Endodermal cell (in vitro differentiated cells): ENCODE results near the gene ACMSD. TPM values are rescaled to one million over a fixed set of nuclear protein-coding genes. Genes with fewer than 3 reads are reported as not detected.

Experiments used
- DNase-seq: peaks from one replicate; pipeline ENCODE4 v3.0.0-alpha.2; 2017
- H3K27ac ChIP-seq: 2 replicates; pipeline ENCODE4 v1.5.1; 2013; ENCODE audit warnings: mild to moderate bottlenecking, low read depth, low read length, moderate library complexity
- H3K27me3 ChIP-seq: 2 replicates; pipeline ENCODE4 v1.6.1; 2013; ENCODE audit warnings: mild to moderate bottlenecking, low read length, moderate library complexity; ENCODE audit not compliant: insufficient read depth, control insufficient read depth, poor library complexity, severe bottlenecking
- H3K36me3 ChIP-seq: 2 replicates; pipeline ENCODE4 v1.7.0; 2013; ENCODE audit warnings: mild to moderate bottlenecking, low read length, moderate library complexity; ENCODE audit not compliant: control insufficient read depth, insufficient read depth
- H3K4me1 ChIP-seq: one replicate; pipeline ENCODE4 v1.7.0; 2013; ENCODE audit warnings: low read length; ENCODE audit not compliant: control insufficient read depth, insufficient read depth
- H3K4me3 ChIP-seq: 2 replicates; pipeline ENCODE4 v1.5.1; 2013; ENCODE audit warnings: mild to moderate bottlenecking, low read length, moderate library complexity
- H3K9ac ChIP-seq: 2 replicates; pipeline ENCODE4 v1.6.1; 2013; ENCODE audit warnings: mild to moderate bottlenecking, low read length, moderate library complexity; ENCODE audit not compliant: poor library complexity, severe bottlenecking; ENCODE audit errors: extremely low read depth
- H3K9me3 ChIP-seq: 2 replicates; pipeline ENCODE4 v1.6.1; 2013; ENCODE audit warnings: mild to moderate bottlenecking, low read length, moderate library complexity; ENCODE audit not compliant: control insufficient read depth
- H3K27ac Mint-ChIP-seq: 2 replicates; pipeline ENCODE4 v1.8.0; 2020; ENCODE audit warnings: mixed read lengths
- H3K27me3 Mint-ChIP-seq: 2 replicates; pipeline ENCODE4 v1.8.0; 2021; ENCODE audit warnings: mild to moderate bottlenecking, mixed read lengths; ENCODE audit not compliant: insufficient read depth
- H3K36me3 Mint-ChIP-seq: 2 replicates; pipeline ENCODE4 v1.8.0; 2020; ENCODE audit warnings: low read depth, mixed read lengths
- H3K4me1 Mint-ChIP-seq: 2 replicates; pipeline ENCODE4 v1.8.0; 2020; ENCODE audit warnings: mixed read lengths
- H3K4me3 Mint-ChIP-seq: 2 replicates; pipeline ENCODE4 v1.8.0; 2020; ENCODE audit warnings: mild to moderate bottlenecking, moderate library complexity, mixed read lengths
- H3K9me3 Mint-ChIP-seq: 2 replicates; pipeline ENCODE4 v1.8.0; 2020; ENCODE audit warnings: mild to moderate bottlenecking, mixed read lengths
- WGBS, 2 experiments: methylation state at CpG; one replicate each; pipeline versions ENCODE4 v1.1.5 to v1.1.7; 2013; ENCODE audit warnings: missing lambda C conversion rate in 2 of 2, mixed read lengths in 1 of 2; ENCODE audit not compliant: insufficient coverage in 1 of 2, insufficient read length in 1 of 2; 5-methylcytosine and 5-hydroxymethylcytosine counted together
- total RNA-seq, 2 donors: library from RNA; stranded (reverse); fragmentation: NEBNext Ultra II Directional in 1 of 2; extraction: Animal tissue kit (Norgen Biotek cat#: 25700) in 1 of 2; gene quantifications; 2 replicates in 1 of 2; 3 replicates in 1 of 2; pipeline ENCODE4 v1.2.1, GENCODE V29; 2021
- TF ChIP-seq, protein P1 (sequence below): fragments of 200-600 bp; sonication (generic); conservative IDR thresholded peaks from 2 replicates; pipeline ENCODE4 v1.5.0; 2021; ENCODE audit warnings: antibody characterized with exemption, mild to moderate bottlenecking

ACMSD gene
- total RNA-seq, 2 donors from 2014 or later = not detected

DNA sequence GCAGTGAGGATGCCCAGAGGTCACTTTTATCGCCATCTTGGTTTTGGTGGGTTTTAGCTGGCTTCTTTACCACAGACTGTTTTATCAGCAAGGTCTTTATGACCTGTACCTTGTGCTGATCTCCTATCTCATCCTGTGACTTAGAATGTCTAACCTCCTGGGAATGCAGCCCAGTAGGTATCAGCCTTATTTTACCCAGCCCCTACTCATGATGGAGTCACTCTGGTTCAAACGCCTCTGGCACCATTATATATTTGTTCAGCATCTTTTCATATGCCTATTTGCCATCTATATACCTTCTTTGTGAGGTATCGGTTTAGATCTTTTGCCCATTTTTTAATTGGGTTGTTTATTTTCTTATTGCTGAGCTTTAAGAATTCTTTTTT, 73.0 kb downstream of the ACMSD start:
- no peaks in the 10 kb centered on the region for H3K27me3 Mint-ChIP-seq
- no peaks in the 10 kb centered on the region for H3K4me1 Mint-ChIP-seq
- TF ChIP-seq, protein P1, sequence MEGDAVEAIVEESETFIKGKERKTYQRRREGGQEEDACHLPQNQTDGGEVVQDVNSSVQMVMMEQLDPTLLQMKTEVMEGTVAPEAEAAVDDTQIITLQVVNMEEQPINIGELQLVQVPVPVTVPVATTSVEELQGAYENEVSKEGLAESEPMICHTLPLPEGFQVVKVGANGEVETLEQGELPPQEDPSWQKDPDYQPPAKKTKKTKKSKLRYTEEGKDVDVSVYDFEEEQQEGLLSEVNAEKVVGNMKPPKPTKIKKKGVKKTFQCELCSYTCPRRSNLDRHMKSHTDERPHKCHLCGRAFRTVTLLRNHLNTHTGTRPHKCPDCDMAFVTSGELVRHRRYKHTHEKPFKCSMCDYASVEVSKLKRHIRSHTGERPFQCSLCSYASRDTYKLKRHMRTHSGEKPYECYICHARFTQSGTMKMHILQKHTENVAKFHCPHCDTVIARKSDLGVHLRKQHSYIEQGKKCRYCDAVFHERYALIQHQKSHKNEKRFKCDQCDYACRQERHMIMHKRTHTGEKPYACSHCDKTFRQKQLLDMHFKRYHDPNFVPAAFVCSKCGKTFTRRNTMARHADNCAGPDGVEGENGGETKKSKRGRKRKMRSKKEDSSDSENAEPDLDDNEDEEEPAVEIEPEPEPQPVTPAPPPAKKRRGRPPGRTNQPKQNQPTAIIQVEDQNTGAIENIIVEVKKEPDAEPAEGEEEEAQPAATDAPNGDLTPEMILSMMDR = no peak
- no peak for DNase-seq
- H3K9ac ChIP-seq = no peak overlapping the region
- no peak overlapping the region for H3K27ac Mint-ChIP-seq
- no peak overlapping the region for H3K4me3 ChIP-seq
- no peak overlapping the region for H3K27ac ChIP-seq
- H3K36me3 Mint-ChIP-seq = peaks cover 3% of the 10 kb centered on the region
- H3K4me1 ChIP-seq = no peaks in the 10 kb centered on the region
- H3K9me3 ChIP-seq = no peaks in the 10 kb centered on the region
- no peak overlapping the region for H3K4me3 Mint-ChIP-seq
- 80 to 95% methylated on average over 1 to 2 of the region's 3 CpGs for WGBS, 2 experiments
- H3K27me3 ChIP-seq = no peaks in the 10 kb centered on the region
- peaks cover 30% of the 10 kb centered on the region for H3K9me3 Mint-ChIP-seq
- H3K36me3 ChIP-seq = no peaks in the 10 kb centered on the region

DNA sequence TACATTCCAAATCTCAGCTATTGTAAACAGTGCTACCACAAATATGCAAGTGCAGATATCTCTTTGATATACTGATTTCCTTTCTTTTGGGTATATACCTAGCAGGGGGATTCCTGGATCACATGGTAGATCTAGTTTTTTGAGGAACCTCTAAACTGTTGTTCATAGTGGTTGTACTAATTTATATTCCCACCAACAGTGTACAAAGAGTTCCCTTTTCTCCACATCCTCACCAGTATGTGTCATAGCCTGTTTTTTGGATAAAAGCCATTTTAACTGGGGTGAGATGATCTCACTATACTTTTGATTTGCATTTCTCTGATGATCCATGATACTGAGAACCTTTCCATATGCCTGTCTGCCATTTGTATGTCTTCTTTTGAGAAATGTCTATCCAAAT, 73.9 kb downstream of the ACMSD start:
- Histone ChIP-seq H3K27ac (no peak overlapping the region), H3K9ac (no peak overlapping the region), H3K9me3 (no peaks in the 10 kb centered on the region), H3K27me3 (no peaks in the 10 kb centered on the region), H3K4me3 (no peak overlapping the region), H3K4me1 (no peaks in the 10 kb centered on the region), H3K36me3 (no peaks in the 10 kb centered on the region)
- Mint-ChIP-seq H3K27ac (no peak overlapping the region), H3K9me3 (peaks cover 26% of the 10 kb centered on the region), H3K27me3 (no peaks in the 10 kb centered on the region), H3K4me3 (no peak overlapping the region), H3K36me3 (peaks cover 3% of the 10 kb centered on the region), H3K4me1 (no peaks in the 10 kb centered on the region)
- no peak for DNase-seq
- TF ChIP-seq, protein P1 = no peak

DNA sequence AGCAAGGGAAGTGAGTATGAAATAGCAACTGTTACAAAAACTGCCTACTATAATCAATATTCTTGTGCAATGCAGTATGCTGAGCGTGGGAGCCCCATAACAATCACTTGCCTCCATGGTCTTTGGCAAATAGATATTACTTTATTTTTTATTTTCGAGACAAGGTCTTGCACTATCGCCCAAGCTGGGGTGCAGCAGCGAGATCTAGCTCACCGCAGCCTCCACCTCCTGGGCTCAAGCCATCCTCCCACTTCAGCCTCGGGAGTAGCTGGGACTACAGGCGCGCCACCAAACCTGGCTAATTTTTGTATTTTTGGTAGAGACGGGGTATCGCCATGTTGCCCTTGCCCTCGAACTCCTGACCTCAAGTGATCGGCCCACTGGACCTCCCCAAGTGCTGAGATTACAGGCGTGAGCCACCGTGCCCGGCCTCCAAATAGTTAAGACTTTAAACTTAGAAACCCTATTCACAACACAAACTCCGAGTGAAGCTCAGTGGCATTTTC, 79.0 kb downstream of the ACMSD start:
- Mint-ChIP-seq H3K27ac (peak overlapping the region; percentile 100), H3K27me3 (no peaks in the 10 kb centered on the region), H3K36me3 (peaks cover 11% of the 10 kb centered on the region), H3K9me3 (peaks cover 19% of the 10 kb centered on the region), H3K4me3 (peak overlapping the region; percentile 100), H3K4me1 (peaks cover 5% of the 10 kb centered on the region)
- no peaks in the 10 kb centered on the region for H3K9me3 ChIP-seq
- H3K27ac ChIP-seq = peak overlapping the region; percentile 93
- TF ChIP-seq, protein P1 = no peak
- peaks cover 12% of the 10 kb centered on the region for H3K36me3 ChIP-seq
- 55 to 66% methylated on average over 7 to 16 of the region's 16 CpGs for WGBS, 2 experiments
- H3K4me3 ChIP-seq = peak overlapping the region; percentile 93
- no peaks in the 10 kb centered on the region for H3K4me1 ChIP-seq
- H3K9ac ChIP-seq = peak overlapping the region; percentile 100
- peak; percentile 63 for DNase-seq
- no peaks in the 10 kb centered on the region for H3K27me3 ChIP-seq
